ENCODE data around the gene PRPF8. TPM values are rescaled to one million over a fixed set of nuclear protein-coding genes. Genes with fewer than 3 reads are reported as not detected.

Gene PRPF8
- total and polyA plus RNA-seq, 10 of the 15 experiments (the other 5 are each of a cell fraction or from before 2014, with no cell fraction given) = 77.2 to 337 (median 162) TPM

GRCh38 chr17:1695365-1695764, 10.7 kb upstream of the PRPF8 start (continued):
- TF ChIP-seq NFIC (IDR thresholded peaks at IDR 0.05; ENCODE audit: low read depth, low read length) (no peak), SRF (IDR thresholded peaks at IDR 0.05; ENCODE audit: low read depth in 2 of 2, low read length in 2 of 2) (0 out of 4 replicates have a peak, but pooled peaks of 1 of the 2 experiments have one; percentile 13), JUNB (IDR thresholded peaks at IDR 0.05) (peak; percentile 63), RAD51 (IDR thresholded peaks at IDR 0.05) (no peak), SMC3 (IDR thresholded peaks at IDR 0.05; ENCODE audit: borderline replicate concordance, low read length) (no peak), TCF7 (IDR thresholded peaks at IDR 0.05; ENCODE audit: borderline replicate concordance) (no peak), CBX3 (IDR thresholded peaks at IDR 0.05; ENCODE audit: borderline replicate concordance, low read depth) (no peak), HDAC2 (IDR thresholded peaks at IDR 0.05) (no peak), PAX5 (IDR thresholded peaks at IDR 0.05; ENCODE audit: borderline replicate concordance, low read depth, low read length) (peak; percentile 65; the same call in 1 of the 2 replicates), PAX8 (IDR thresholded peaks at IDR 0.05) (no peak), RELB (IDR thresholded peaks at IDR 0.05; ENCODE audit: low read depth) (no peak; the same call in 1 of the 2 replicates), SP1 (IDR thresholded peaks at IDR 0.05; ENCODE audit: low read depth, low read length) (no peak), E2F8 (IDR thresholded peaks at IDR 0.05; ENCODE audit: low read depth, partially characterized antibody) (no peak), CEBPB (IDR thresholded peaks at IDR 0.05; ENCODE audit: borderline replicate concordance in 1 of 2, low read depth in 2 of 2, low read length in 2 of 2) (no peak), BMI1 (IDR thresholded peaks at IDR 0.05; ENCODE audit: borderline replicate concordance) (no peak), CHD2 (IDR thresholded peaks at IDR 0.05; ENCODE audit: borderline replicate concordance, low read depth, low read length) (no peak), CHD4 (IDR thresholded peaks at IDR 0.05) (no peak), MEF2A (IDR thresholded peaks at IDR 0.05; ENCODE audit: insufficient read depth, low read depth, low read length) (no peak), BACH1 (IDR thresholded peaks at IDR 0.05; ENCODE audit: borderline replicate concordance) (no peak), RAD21 (IDR thresholded peaks at IDR 0.05; ENCODE audit: insufficient read depth, low read depth, low read length) (no peak), ASH2L (IDR thresholded peaks at IDR 0.05; ENCODE audit: borderline replicate concordance, low read depth) (no peak), PML (IDR thresholded peaks at IDR 0.05; ENCODE audit: low read length) (no peak), USF1 (IDR thresholded peaks at IDR 0.05; ENCODE audit: borderline replicate concordance, extremely low read length, insufficient read depth, low read depth, low read length) (no peak), GATAD2B (conservative IDR thresholded peaks at IDR 0.05; ENCODE audit: low read depth) (no peak), BCL3 (IDR thresholded peaks at IDR 0.05; ENCODE audit: borderline replicate concordance, insufficient read depth, low read depth, low read length, poor library complexity, severe bottlenecking) (no peak), ZBED1 (IDR thresholded peaks at IDR 0.05; ENCODE audit: borderline replicate concordance) (no peak), ESRRA (IDR thresholded peaks at IDR 0.05; ENCODE audit: low read length) (no peak), IRF4 (IDR thresholded peaks at IDR 0.05; ENCODE audit: low read depth, low read length) (peak; percentile 80)
